HG03045 (cell line): ENCODE measurements around the gene TRIM25.

ENCODE experiments used
- ATAC-seq: cut with Tn5 transposase; IDR thresholded peaks from one replicate; pipeline ENCODE4 v1.9.1; 2021; ENCODE audit warnings: mild to moderate bottlenecking, moderate library complexity; ENCODE audit not compliant: unreplicated experiment

The TRIM25 gene

DNA sequence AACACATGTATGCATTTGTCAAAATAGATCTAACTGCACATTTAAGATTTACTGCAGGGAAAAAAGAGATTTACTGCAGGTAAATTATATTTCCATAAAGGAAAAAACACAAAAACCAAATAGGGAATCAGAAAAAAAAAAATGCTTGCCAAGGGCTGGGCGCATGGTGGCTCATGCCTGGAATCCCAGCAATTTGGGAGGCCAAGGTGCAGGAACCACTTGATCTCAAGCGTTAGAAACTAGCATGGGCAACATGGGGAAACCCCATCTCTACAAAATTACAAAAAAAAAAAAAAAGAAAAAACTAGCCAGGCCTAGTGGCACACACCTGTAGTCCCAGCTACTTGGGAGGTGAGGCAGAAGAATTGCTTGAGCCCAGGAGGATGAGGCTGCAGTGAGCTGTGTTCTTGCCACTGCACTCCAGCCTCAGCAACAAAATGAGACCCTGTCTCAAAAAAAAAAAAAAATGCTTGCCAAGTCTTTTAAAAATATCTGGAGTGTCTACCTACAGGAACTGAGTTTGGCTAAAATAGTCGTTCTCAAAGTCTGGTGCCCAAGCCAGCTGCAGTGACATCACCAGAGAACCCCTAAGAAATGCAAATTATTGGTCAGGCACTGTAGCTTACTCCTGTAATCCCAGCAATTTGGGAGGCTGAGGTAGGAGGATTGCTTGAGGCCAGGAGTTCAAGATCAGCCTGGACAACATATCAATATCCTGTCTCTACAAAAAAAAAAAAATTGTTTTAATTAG is 17.5 kb downstream of the TRIM25 start:
- ATAC-seq, result no peak

DNA sequence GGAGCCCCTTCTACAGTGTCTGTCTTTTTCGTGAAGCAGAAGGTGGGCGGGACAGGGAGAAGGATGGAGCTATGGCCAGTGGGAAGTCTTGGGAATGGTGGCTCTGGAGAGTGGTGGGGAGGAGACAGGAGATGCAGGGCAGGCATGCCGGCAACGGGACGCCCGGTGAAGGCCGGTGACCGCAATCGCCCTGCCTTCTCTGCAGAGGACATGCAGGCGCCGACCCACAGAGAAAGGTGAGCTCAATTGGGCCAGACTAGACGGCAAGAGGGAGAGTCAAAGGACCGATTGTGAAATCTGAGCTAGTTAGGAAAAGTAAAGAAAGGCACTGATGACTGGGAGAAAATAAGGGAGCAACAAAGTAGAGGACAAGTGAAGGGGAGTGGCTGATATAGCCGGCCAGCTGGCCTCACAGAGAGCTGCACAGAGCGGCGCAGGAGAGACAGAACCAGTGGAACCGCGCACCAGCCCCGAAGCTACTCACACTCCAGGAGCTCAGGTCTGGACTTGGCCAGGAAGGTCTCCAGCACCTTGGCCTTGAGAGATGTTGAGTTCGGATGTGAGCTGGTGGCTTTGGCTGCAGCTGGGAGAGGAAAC is 18.9 kb downstream of the TRIM25 start:
- no peak for ATAC-seq

DNA sequence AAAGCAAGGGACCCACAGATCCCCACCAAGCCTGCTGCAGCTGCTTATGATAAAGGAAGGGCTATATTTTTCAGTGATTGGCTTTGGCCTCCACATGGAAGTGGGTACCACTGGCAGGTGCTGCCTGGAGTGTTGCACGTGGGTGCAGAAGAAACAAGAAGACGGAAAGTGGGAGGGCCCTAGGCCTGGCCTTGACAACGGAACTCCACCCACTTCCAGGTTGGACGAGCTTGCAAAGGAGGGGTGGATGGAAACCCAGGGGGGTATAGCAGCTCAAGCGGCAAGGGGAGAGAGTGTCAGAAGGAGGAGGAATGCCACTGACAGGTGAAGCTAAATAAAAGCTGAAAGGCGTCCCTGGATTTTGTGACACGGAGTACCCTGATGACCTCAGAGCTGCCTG is 20.3 kb downstream of the TRIM25 start:
- no peak for ATAC-seq

DNA sequence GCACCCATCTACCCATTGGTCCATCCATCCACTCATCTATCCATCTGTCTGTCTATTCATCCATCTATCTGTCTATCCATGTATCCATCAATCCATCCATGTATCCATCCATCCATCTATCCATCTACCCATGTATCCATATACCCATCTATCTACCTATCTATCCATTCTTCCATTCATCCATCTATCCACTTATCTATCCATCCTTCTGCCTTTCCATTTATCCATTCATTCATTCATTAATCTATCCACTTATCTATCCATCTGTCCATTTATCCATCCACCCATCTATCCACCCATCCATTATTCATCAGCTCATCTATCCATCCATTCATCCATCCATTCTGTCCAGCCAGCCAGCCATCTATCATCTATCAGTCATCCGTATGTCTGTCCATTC is 21.5 kb downstream of the TRIM25 start:
- ATAC-seq, result no peak

DNA sequence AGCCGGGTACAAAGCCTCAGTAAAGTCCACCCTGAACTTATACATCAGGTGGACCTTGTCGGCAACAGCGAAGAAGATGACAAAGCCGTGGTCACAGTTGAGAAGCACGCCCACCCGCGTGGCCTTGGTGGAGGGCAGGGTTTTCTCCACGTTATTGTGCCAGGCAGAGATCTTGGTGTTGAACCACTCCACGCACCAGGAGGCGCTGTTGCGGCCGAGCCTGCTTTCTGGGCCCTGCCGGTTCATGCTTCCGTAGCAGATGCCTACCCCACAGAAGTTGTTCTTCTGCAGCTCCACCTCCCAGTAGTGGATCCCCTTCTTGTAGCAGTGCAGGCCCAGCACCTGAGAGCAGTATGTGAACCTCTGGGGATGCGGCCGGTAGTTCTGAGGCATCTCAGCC is 22.1 kb downstream of the TRIM25 start:
- ATAC-seq, result no peak

DNA sequence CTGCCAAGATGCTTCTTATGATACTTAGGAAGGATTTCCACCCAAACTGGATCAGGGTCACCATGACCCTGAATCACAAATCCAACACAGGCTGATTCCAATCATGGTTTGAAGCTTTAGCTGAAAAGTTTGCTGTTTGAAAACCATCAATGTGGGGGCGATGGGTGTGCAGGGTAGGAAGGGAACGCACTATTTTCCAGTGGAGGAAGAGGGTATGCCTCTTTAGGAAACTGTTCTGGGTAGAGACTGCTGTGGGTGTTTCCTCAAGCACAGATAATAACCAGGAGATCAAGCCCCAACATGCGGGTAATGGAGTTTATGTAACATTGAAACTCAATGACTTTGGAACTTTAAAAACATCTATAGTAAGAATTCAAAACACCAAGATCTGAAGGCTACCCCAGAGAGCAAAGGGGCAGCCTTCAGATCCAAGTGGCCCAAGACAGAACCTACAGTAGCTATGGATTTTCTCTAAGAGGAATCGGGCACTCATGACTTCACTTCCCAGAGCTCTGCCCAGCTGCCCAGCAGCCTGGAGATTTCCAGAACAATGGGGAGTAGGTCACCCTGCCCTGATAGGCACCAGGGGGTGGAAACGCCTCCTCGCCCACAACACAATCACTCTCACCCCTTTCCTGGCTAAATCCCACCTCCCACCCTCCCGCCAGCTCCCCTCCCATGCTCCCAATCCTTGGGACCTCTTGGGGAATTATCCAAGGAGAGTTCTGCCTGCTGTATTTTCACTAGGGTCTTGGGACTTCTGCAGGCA is 22.8 kb downstream of the TRIM25 start:
- no peak for ATAC-seq

DNA sequence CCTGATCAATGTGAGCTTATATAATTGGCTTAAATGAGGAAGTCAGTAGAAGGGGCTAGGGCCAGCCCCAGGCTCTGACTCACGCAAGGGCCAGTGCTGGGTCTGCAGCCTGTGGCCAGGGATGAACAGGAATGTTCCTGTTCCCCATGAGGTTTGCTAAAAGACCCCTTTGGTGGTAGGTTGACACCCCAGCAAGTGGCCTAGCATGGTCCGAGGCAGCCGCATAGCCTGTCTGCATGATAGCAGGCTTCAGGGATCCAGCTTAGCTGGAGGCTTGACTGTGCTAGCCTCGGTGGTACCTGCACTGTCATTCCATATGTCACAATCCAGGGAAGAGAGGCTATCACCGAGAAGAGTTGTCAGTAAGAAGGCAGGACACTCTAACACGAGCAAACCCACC is 23.5 kb downstream of the TRIM25 start:
- ATAC-seq, result no peak

DNA sequence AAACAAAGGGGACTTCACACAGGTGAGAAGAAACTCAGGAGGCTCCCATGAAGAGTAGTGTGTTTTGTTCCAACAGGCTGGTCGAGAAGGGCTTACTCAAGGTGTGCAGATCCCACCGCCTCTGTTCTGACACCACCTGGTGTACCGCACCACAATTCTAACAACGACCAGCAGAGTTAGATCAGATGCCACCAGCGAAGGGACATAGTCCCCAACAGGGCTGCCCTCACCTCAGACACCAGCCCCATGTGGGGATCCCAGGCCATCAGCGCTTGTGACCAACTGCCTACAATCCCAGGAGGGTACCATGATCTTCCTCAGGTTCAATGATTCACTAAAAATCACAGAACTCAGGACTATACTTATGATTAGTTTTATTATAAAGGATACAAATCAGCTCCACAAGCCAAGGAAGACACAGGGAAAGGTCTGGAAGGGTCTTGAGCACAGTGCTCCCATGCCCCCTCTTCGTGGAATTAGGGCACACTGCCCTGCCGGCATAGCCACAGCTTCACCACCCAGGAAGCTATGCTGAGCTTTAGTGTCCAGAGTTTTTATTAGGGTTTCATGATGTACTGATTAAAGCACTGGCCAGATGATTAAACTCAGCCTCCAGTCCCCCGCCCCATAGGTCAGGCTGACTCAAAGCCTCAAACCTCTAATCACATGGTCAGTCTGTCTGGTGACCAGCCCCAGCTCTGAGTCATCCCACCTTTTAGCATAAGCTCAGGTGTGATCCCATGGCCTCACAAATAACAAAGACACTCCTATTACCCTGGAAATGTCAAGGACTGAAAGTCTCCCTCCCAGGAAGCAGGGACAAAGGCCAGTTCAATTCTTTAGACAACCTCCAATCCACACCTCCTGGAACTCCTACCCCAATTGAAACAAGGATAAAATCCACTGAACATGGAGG is 26.0 kb downstream of the TRIM25 start:
- ATAC-seq, result no peak

DNA sequence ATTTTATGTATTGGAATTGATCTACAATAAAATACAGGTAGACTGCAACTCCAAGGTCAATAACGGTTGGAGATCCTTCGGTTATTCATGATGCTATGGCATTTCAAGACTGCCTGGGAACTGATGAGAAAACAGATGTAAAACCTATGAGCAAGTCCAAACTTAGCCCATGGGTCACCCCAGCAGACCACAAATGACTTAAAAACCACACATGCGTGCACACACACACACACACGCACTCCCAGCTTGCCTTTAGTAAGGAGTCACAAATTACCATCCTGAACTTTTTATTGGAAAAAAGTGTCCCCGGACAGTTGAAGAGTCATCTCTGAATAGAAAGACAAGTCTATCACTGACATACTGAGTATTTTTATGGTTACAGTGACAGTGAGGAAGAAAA is 26.7 kb downstream of the TRIM25 start:
- no peak for ATAC-seq

DNA sequence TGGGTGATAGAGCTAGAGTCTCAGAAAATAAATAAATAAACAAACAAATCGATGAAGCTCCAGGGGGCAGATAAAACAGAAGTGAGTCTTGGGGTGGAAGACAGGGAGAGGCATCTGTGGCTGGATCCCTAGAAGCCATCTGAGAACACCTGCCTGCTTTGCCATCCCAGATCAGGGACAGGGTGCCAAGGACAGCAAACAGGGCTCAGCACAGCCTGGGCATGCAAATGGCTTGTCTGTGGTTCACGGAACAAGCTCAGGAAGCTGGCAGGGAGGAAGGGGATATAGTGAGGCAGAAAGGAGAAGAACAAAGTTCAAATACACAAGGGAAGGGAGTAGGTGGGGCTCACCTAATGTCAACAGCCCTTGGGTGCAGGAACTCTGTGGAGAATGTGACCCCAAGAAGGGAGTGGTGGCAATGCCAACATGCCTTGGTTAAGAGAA is 27.5 kb downstream of the TRIM25 start:
- no peak for ATAC-seq

DNA sequence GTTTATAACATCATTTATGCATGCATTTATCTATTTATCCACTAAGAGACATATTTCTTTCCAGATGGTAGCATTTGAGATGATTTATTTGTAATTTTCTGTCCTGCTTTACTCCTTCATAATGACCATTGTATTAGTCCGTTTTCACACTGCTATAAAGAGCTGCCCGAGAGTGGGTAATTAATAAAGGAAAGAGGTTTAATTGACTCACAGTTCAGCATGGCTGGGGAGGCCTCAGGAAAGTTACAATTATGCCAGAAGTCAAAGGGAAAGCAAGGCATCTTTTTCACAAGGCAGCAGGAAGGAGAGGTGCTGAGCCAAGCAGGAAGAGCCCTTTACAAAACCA is 28.6 kb downstream of the TRIM25 start:
- ATAC-seq, result no peak

DNA sequence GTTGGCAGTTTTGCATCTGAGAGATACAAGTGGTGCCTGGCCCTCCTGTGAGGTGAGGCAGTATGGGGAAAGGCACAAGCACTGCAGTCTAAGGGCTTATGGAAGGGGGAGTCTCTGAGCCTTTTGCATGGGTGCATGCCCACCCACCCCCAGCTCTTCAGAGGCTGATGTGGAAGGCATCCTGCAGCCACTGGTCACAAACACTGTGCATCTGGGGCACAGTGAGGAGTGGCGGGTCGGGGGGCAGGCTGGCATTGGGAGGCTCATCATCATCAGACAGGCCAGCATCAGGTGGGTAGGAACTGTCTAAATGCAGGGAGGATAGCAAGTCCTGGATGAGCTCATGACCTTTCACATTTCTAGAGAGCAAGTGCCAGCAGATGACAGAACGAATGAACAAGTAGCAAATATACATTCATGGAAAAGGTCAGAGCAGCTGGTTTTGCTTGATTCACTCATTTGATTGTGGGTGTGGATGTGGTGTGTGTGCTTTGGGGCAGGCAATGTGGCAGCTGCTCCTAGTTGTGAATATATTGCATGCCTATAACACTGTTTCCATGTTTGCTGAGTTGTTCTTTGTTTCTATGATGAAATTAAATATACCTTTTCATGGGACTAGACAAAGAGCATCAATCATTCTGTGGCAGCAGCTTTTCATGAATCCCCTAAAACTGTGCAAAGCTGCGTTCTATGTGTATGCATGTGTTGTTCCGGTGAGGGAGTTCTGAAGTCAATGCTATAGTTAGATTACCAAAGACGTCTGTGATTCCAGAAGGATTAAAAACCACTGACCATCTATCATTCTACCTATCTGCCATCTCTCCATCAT is 29.2 kb downstream of the TRIM25 start:
- ATAC-seq, result no peak

DNA sequence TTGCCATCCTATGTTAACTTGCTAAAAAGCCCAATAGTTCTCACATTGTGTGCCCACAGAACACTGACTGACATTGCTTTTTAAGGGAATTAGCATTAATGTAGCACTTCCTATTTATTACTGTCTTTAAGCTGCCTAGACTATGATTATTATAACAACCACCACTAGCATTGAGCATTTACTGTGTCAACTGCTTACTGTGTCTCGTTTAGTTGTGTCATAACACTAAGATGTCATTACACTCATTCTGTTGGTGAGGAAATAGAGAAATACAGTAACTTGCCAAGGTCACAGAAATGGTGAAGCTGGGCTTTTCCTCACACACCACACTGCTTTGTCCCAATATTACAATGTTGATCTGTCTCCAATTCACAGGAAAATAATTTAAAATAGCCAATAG is 30.2 kb downstream of the TRIM25 start:
- no peak for ATAC-seq

DNA sequence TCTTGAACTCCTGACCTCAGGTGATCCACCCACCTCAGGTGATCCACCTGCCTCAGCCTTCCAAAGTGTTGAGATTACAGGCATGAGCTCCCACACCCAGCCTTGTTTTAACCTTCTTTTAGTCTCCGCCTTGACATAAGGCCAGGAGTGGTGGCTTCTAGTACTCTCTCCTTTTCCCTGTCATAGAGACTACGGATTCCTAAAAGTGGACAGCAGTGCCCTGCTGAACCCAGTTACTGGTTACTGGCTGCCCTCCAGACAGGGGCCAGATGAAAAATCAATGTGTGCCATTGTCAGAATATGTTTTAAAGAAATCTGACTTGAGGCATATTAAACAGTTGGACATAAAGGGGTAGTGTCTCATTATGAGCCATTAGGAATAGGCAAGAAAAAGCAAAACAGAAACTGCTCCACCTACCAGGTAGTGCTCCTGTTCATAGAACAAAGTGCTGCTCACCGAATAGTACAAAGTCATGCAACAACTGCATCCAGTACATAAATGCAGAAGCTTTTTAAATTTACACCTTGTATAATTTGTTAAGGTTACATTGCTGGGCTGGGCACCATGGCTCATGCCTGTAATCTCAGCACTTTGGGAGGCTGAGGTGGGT is 32.1 kb downstream of the TRIM25 start:
- ATAC-seq, result no peak

DNA sequence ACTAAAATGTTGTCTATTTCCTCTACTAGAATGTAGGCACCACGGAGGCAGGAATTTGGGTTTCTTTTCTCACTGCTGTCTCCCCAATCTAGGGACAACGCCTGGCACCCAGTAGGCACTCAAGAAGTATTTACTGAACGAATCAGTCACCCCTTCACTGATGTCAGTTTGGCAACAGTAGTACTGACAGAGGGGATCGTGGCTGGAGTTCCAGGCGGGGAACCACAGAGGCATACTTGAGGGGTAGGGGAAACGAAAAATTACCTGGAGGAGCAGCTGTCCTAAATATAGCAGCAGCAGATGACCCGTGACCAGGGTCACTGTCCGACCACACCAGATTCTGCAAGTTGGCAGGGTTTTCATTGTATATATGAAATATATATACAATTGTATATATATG is 33.3 kb downstream of the TRIM25 start:
- no peak for ATAC-seq

DNA sequence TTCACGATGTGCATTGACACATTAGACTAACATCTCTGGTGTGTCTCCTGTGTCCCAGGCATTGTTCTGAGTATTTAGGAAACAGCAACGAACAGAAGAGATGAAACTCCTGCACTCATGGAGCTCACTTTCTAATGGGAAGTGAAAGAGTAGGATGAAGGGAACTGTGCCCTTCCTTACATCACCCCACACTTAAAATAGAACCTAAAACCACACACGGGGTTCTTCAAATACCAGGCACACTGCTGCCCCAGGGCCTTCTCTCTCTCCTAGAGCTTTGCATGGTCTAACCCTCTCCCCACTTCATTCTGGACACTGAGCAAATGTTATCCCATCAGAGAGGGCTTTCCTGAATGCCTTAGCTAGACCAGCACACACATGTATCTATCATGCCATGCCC is 33.7 kb downstream of the TRIM25 start:
- no peak for ATAC-seq

DNA sequence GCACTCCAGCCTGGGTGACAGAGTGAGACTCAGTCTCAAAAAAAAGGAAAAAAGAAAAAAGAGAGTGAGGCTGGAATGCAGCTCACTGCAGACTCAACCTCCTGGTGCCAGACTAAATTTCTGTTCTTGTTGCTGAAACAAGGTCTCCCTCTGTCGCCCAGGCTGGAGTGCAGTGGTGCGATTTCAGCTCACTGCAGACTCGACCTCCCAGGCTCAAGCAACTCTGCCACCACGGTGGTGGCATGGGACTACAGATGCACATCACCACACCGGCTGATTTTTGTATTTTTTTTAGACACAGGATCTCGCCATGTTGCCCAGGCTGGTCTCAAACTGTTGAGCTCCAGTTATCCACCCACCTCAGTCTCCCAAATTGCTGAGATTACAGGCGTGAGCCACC is 34.6 kb downstream of the TRIM25 start:
- ATAC-seq, result no peak

DNA sequence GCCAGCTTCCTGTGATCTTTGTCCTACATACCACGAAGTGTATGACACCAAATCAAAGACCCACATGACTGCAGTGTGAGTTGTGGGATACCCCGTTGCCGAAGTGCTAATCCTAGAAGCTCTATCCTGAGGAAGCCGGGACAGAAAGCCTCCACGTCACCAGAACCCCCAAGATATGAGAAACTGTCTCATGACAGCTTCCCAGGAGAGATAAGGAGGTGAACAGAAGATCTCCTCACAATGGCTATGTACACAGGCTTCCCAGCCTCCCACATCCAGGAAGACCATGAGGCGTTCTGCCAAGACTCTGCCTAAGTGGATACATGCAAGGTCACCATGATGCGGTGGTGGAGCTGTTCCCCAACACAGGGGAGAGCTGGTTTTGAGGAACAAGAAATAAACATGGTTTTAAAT is 37.1 kb downstream of the TRIM25 start:
- no peak for ATAC-seq

DNA sequence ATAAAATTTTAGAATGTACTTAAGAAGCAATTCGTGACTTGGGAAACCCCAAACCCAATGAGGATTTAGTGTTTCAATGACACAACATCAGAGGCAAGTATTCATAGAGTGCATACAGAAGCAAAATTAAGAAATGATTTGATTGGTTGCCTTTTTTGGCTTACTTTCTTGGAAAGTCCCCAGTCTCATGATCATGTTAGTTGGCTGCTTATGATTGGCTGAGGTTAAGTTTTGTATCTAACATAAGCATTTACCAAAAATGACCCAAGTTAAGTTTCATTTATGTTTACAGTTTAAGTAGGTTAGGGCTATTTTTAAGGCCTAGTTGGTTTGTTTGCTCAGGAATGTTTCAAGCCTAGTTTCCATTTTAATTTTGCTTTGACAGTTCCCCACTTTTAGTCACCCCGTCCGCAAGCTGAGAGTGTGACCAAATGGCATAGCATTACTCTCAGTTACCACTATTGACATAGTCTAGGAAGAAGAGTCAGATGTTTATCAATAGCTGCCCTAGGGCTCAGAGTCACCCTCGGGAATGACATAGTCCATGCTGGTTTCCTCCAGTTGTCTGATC is 43.7 kb downstream of the TRIM25 start:
- peak; percentile 73 for ATAC-seq

DNA sequence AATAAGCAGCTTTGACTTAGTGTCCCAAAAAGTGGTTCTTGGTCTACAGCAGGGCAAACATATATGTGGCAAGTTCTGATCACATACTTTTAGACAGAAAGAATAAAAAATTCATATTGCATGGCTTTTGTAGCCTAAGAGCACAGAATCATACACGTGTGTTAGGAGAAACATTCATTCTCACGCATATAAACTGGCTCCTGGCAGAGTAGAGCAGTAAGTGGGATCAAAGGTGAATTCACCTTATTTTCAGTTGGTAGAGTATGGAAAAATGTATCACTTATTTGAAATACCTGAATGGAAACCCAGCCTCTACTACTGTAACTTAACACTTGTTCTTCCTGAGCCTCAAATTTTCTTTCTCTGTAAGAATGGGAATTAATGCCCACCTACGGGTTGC is 45.1 kb downstream of the TRIM25 start:
- no peak for ATAC-seq
